H1 (cell line): ENCODE results near the gene CERKL. TPM values are rescaled to one million over a fixed set of nuclear protein-coding genes. Genes with fewer than 3 reads are reported as not detected.

Experiments used
- CTCF ChIA-PET: fragments of 300-600 bp; sonication (Branson Sonifier 250); formaldehyde crosslinking; loops from one replicate; lab custom pipeline; 2021; ENCODE audit not compliant: partially characterized antibody; lab: Charles Lee
- POLR2A ChIA-PET: fragments of 300-600 bp; sonication (Branson Sonifier 250); formaldehyde crosslinking; loops from one replicate; lab custom pipeline; 2021; ENCODE audit warnings: inconsistent platforms; ENCODE audit not compliant: partially characterized antibody; lab: Charles Lee
- DNase-seq, 2 experiments: peaks; one replicate each; pipeline versions ENCODE4 v3.0.0 to v3.0.0-alpha.2; 2010 to 2022; ENCODE audit warnings: low spot score in 2 of 2, low read depth in 1 of 2, mixed read lengths in 1 of 2
- FAIRE-seq: peaks from 2 replicates; lab custom pipeline; 2011; peaks lifted over from hg19 to GRCh38; lab: Jason Lieb, UNC
- H2AFZ ChIP-seq: 2 replicates; pipeline ENCODE4 v1.8.1; 2012; ENCODE audit warnings: low read length, inconsistent platforms
- H2AK5ac ChIP-seq: 2 replicates; pipeline ENCODE4 v1.6.1; 2013; ENCODE audit warnings: low read depth, low read length
- H2BK120ac ChIP-seq: replicated peaks from 2 replicates; pipeline ENCODE3; 2013; ENCODE audit warnings: low read depth, low read length, inconsistent platforms
- H2BK12ac ChIP-seq: 2 replicates; pipeline ENCODE4 v1.6.1; 2013; ENCODE audit warnings: low read depth, low read length
- H2BK15ac ChIP-seq: 2 replicates; pipeline ENCODE4 v1.6.1; 2013; ENCODE audit warnings: low read length
- H2BK20ac ChIP-seq: 2 replicates; pipeline ENCODE4 v1.6.1; 2013; ENCODE audit warnings: low read length
- H2BK5ac ChIP-seq: 2 replicates; pipeline ENCODE4 v1.6.1; 2013; ENCODE audit warnings: low read depth, low read length
- H3K14ac ChIP-seq: 2 replicates; pipeline ENCODE4 v1.6.1; 2013; ENCODE audit warnings: inconsistent platforms; ENCODE audit not compliant: insufficient read length
- H3K18ac ChIP-seq: 2 replicates; pipeline ENCODE4 v1.6.1; 2013; ENCODE audit warnings: low read length; ENCODE audit errors: extremely low read depth
- H3K23ac ChIP-seq: 2 replicates; pipeline ENCODE4 v1.6.1; 2013; ENCODE audit warnings: inconsistent platforms; ENCODE audit not compliant: insufficient read length
- H3K23me2 ChIP-seq: 2 replicates; pipeline ENCODE4 v1.6.1; 2013; ENCODE audit warnings: low read depth, low read length
- H3K27ac ChIP-seq: 2 replicates; pipeline ENCODE4 v1.6.1; 2011; ENCODE audit warnings: low read depth, low read length, inconsistent platforms
- H3K27me3 ChIP-seq, 4 experiments: replicated peaks in 1 of 4; 1 replicate in 1 of 4; 2 replicates in 3 of 4; pipeline versions ENCODE4 v1.6.1 to v1.8.1; 2011 to 2013; ENCODE audit warnings: low read length in 3 of 4, mild to moderate bottlenecking in 3 of 4, inconsistent platforms in 2 of 4, mixed read lengths in 2 of 4, moderate library complexity in 1 of 4; ENCODE audit not compliant: control insufficient read depth in 3 of 4, insufficient read depth in 3 of 4; ENCODE audit errors: extremely low read depth in 1 of 4
- H3K36me3 ChIP-seq, 4 experiments: 2 replicates each; pipeline versions ENCODE4 v1.6.1 to v1.8.1; 2011 to 2013; ENCODE audit warnings: mild to moderate bottlenecking in 4 of 4, low read length in 3 of 4, moderate library complexity in 2 of 4, control low read depth in 1 of 4, inconsistent platforms in 1 of 4; ENCODE audit not compliant: insufficient read depth in 4 of 4, control insufficient read depth in 2 of 4
- H3K4ac ChIP-seq: replicated peaks from 2 replicates; pipeline ENCODE3; 2013; ENCODE audit warnings: low read length, low read depth, mixed read lengths, inconsistent platforms; ENCODE audit not compliant: insufficient read length
- H3K4me1 ChIP-seq, 4 experiments: replicated peaks in 1 of 4; 1 replicate in 1 of 4; 2 replicates in 3 of 4; pipeline versions ENCODE4 v1.6.1 to v1.8.1; 2011 to 2013; ENCODE audit warnings: low read length in 3 of 4, inconsistent platforms in 2 of 4, mixed read lengths in 1 of 4; ENCODE audit not compliant: insufficient read depth in 4 of 4, control insufficient read depth in 3 of 4
- H3K4me2 ChIP-seq, 2 experiments: 2 replicates each; pipeline versions ENCODE4 v1.6.1 to v1.8.1; 2011 to 2013; ENCODE audit warnings: low read depth in 2 of 2, low read length in 2 of 2, control low read depth in 1 of 2, inconsistent platforms in 1 of 2, mild to moderate bottlenecking in 1 of 2; ENCODE audit not compliant: insufficient read depth in 1 of 2
- H3K4me3 ChIP-seq, 4 experiments: fragments of 200-600, 300-600 bp in 1 of 4; sonication (generic), shearing (Covaris generic), sonication (Bioruptor Twin) in 1 of 4; 2 replicates each; pipeline versions ENCODE4 v1.5.1 to v1.8.1; 2011 to 2016; ENCODE audit warnings: low read length in 4 of 4, low read depth in 3 of 4, control low read depth in 2 of 4, inconsistent platforms in 2 of 4, mild to moderate bottlenecking in 2 of 4, mixed read lengths in 1 of 4, moderate library complexity in 1 of 4; ENCODE audit not compliant: insufficient read depth in 2 of 4; ENCODE audit errors: extremely low read depth in 1 of 4
- H3K56ac ChIP-seq: replicated peaks from 2 replicates; pipeline ENCODE3; 2013; ENCODE audit warnings: low read depth, mild to moderate bottlenecking, mixed read lengths, low read length, inconsistent platforms; ENCODE audit not compliant: insufficient read length
- H3K79me1 ChIP-seq: 2 replicates; pipeline ENCODE4 v1.6.1; 2013; ENCODE audit warnings: low read depth, low read length, control low read depth
- H3K79me2 ChIP-seq, 2 experiments: 2 replicates each; pipeline versions ENCODE4 v1.6.1 to v1.8.1; 2012 to 2013; ENCODE audit warnings: low read length in 2 of 2, mild to moderate bottlenecking in 2 of 2, inconsistent platforms in 1 of 2; ENCODE audit not compliant: insufficient read depth in 2 of 2, control insufficient read depth in 1 of 2
- H3K9ac ChIP-seq, 4 experiments: replicated peaks in 1 of 4; 1 replicate in 1 of 4; 2 replicates in 3 of 4; pipeline versions ENCODE4 v1.6.1 to v1.8.1; 2011 to 2013; ENCODE audit warnings: low read depth in 3 of 4, low read length in 3 of 4, control low read depth in 2 of 4, mild to moderate bottlenecking in 2 of 4, moderate library complexity in 2 of 4, inconsistent platforms in 1 of 4; ENCODE audit errors: extremely low read depth in 1 of 4
- H3K9me3 ChIP-seq, 2 experiments: 2 replicates each; pipeline versions ENCODE4 v1.6.1 to v1.8.1; 2012 to 2013; ENCODE audit warnings: mild to moderate bottlenecking in 2 of 2, moderate library complexity in 2 of 2, control low read depth in 1 of 2, inconsistent platforms in 1 of 2, low read depth in 1 of 2, low read length in 1 of 2, mixed read lengths in 1 of 2; ENCODE audit not compliant: insufficient read depth in 2 of 2
- H4K20me1 ChIP-seq, 2 experiments: replicated peaks in 1 of 2; 2 replicates each; pipeline versions ENCODE3 to v1.8.1; 2011 to 2013; ENCODE audit warnings: inconsistent platforms in 2 of 2, low read length in 2 of 2, mild to moderate bottlenecking in 1 of 2; ENCODE audit not compliant: insufficient read depth in 2 of 2, control insufficient read depth in 1 of 2
- H4K5ac ChIP-seq: 2 replicates; pipeline ENCODE4 v1.6.1; 2013; ENCODE audit warnings: low read length, low read depth, mixed read lengths, inconsistent platforms; ENCODE audit not compliant: insufficient read length
- H4K8ac ChIP-seq: 2 replicates; pipeline ENCODE4 v1.8.0; 2013; ENCODE audit warnings: mild to moderate bottlenecking, moderate library complexity, low read length, inconsistent platforms; ENCODE audit not compliant: insufficient read depth; ENCODE audit errors: extremely low read depth
- H4K91ac ChIP-seq: replicated peaks from 2 replicates; pipeline ENCODE3; 2013; ENCODE audit warnings: low read length, mixed read lengths, inconsistent platforms; ENCODE audit not compliant: insufficient read length
- CHD1 ChIP-seq: IDR thresholded peaks from 2 replicates; pipeline ENCODE4 v1.6.1; 2012; ENCODE audit warnings: low read depth, low read length, improper control_type of control experiment
- CREB1 ChIP-seq: IDR thresholded peaks from 2 replicates; pipeline ENCODE4 v1.6.1; 2012; ENCODE audit warnings: inconsistent platforms
- CTBP2 ChIP-seq: IDR thresholded peaks from 2 replicates; pipeline ENCODE4 v1.7.0; 2011; ENCODE audit warnings: borderline replicate concordance, mild to moderate bottlenecking, moderate library complexity, mixed read lengths, low read length; ENCODE audit not compliant: insufficient read depth, insufficient read length
- E2F6 ChIP-seq: IDR thresholded peaks from 2 replicates; pipeline ENCODE4 v1.6.1; 2012; ENCODE audit warnings: inconsistent platforms
- EGR1 ChIP-seq: IDR thresholded peaks from 2 replicates; pipeline ENCODE4 v1.6.1; 2011; ENCODE audit warnings: low read depth, low read length, borderline replicate concordance
- GTF2F1 ChIP-seq: IDR thresholded peaks from 2 replicates; pipeline ENCODE4 v1.6.1; 2012; ENCODE audit warnings: low read depth, low read length, improper control_type of control experiment, borderline replicate concordance
- KDM1A ChIP-seq: fragments of 200-600, 300-600 bp; sonication (generic); IDR thresholded peaks from 2 replicates; pipeline ENCODE4 v1.7.1; 2016; ENCODE audit warnings: mild to moderate bottlenecking, low read length, borderline replicate concordance
- KDM4A ChIP-seq: IDR thresholded peaks from one replicate; pipeline ENCODE4 v1.7.1; 2012; ENCODE audit warnings: low read depth, mild to moderate bottlenecking, moderate library complexity, low read length, inconsistent platforms; ENCODE audit not compliant: severe bottlenecking
- SAP30 ChIP-seq: fragments of 300-600 bp; sonication (generic); IDR thresholded peaks from 2 replicates; pipeline ENCODE4 v1.7.1; 2012; ENCODE audit warnings: low read length, moderate library complexity, mild to moderate bottlenecking, inconsistent platforms; ENCODE audit not compliant: insufficient read depth, insufficient replicate concordance
- TAF1 ChIP-seq: IDR thresholded peaks from 2 replicates; pipeline ENCODE4 v1.6.1; 2011; ENCODE audit warnings: mild to moderate bottlenecking, low read depth, low read length
- TAF7 ChIP-seq: optimal IDR thresholded peaks from 2 replicates; pipeline ENCODE3; 2011; ENCODE audit warnings: low read depth, mild to moderate bottlenecking, inconsistent platforms, low read length, moderate library complexity, borderline replicate concordance
- WGBS, 2 experiments: shearing (Covaris generic) in 1 of 2; methylation state at CpG; one replicate each; pipeline versions ENCODE4 v1.1.6 to v1.1.7; 2013 to 2015; ENCODE audit warnings: low lambda C conversion rate in 2 of 2, mixed read lengths in 2 of 2, inconsistent platforms in 1 of 2, low coverage in 1 of 2, missing lambda C conversion rate in 1 of 2; ENCODE audit not compliant: insufficient replicate concordance in 2 of 2, insufficient coverage in 1 of 2, insufficient read length in 1 of 2; ENCODE audit errors: extremely low coverage in 1 of 2, missing lambda C conversion rate in 1 of 2; 5-methylcytosine and 5-hydroxymethylcytosine counted together
- polyA plus RNA-seq, 7 experiments: library from polyadenylated mRNA; depleted of rRNA in 3 of 7; stranded (reverse) in 5 of 7; unstranded in 2 of 7; fragments of >200 nt in 5 of 7; fragments of 200-250 nt in 2 of 7; gene quantifications; 1 replicate in 5 of 7; 2 replicates in 1 of 7; 4 replicates in 1 of 7; pipeline versions ENCODE4 v1.2.1 to v1.2.3, GENCODE V29; 2011 to 2013; ENCODE audit warnings: missing spikeins in 2 of 7, mixed read lengths in 2 of 7
- total RNA-seq: library from RNA; stranded (reverse); fragmentation: NEBNext Ultra II Directional; extraction: Animal tissue kit (Norgen Biotek cat#: 25700); gene quantifications from 2 replicates; pipeline ENCODE4 v1.2.1, GENCODE V29; 2021

CERKL gene
- total and polyA plus RNA-seq, 2 of the 8 experiments (the other 6 are each of a cell fraction or from before 2014, with no cell fraction given), result 0.05 TPM; not detected in 1

- POLR2A ChIA-PET, result no interaction called here
- Histone ChIP-seq H3K79me2 (no peaks in the 10 kb centered on the region), H3K9ac (no peak overlapping the region), H3K4me3 (no peak overlapping the region), H3K79me1 (no peaks in the 10 kb centered on the region), H2BK5ac (no peak overlapping the region), H3K9me3 (no peaks in the 10 kb centered on the region), H2AFZ (no peak overlapping the region), H4K5ac (no peak overlapping the region), H2BK120ac (no peak overlapping the region), H3K27ac (no peak overlapping the region), H3K27me3 (no peaks in the 10 kb centered on the region), H3K4me1 (no peaks in the 10 kb centered on the region), H2BK12ac (no peak overlapping the region), H2AK5ac (no peak overlapping the region), H3K23me2 (no peaks in the 10 kb centered on the region), H4K91ac (no peak overlapping the region), H4K20me1 (no peaks in the 10 kb centered on the region), H2BK20ac (no peak overlapping the region), H3K36me3 (no peaks in the 10 kb centered on the region), H3K4ac (no peak overlapping the region), H2BK15ac (no peak overlapping the region), H3K56ac (no peak overlapping the region), H3K23ac (no peak overlapping the region), H3K4me2 (no peak overlapping the region), H4K8ac (no peak overlapping the region), H3K14ac (no peak overlapping the region), H3K18ac (no peak overlapping the region)
- CTCF ChIA-PET, result interaction anchor here (0.6 to 8.5 kb wide), 11 partner anchors 9 to 469 kb away, joined by 3 to 183 read pairs (median 5); partner anchors contain the start of gene ITGA4
- 87% methylated on average over 7 of the region's 7 CpGs; no CpG with 5 or more reads in 1 of the 2 experiments for WGBS, 2 experiments
- FAIRE-seq, result no peak
- DNase-seq, result no peak
- TF ChIP-seq KDM4A (no peak), CHD1 (no peak), CTBP2 (no peak), TAF7 (no peak), SAP30 (no peak), EGR1 (no peak), E2F6 (no peak), GTF2F1 (no peak), KDM1A (no peak), TAF1 (no peak), CREB1 (no peak)
Observed at GRCh38 chr2:181574321-181574720, 82.6 kb downstream of the CERKL start.
